Middle frontal gyrus (tissue), 1 donor: ENCODE results near the gene FBXW8.

ENCODE experiments used
- DNase-seq: peaks from one replicate; pipeline ENCODE4 v3.0.0-alpha.2; 2015; ENCODE audit warnings: low spot score; ENCODE audit errors: extremely low spot score

FBXW8 gene

GRCh38 chr12:117037289-117038022 lies 126.7 kb downstream of the FBXW8 start:
- DNase-seq, result no peak

GRCh38 chr12:117038023-117038680 lies 127.4 kb downstream of the FBXW8 start:
- DNase-seq, result no peak

GRCh38 chr12:117038919-117039318 lies 128.2 kb downstream of the FBXW8 start:
- DNase-seq, result no peak

- no peak for DNase-seq
Measured at GRCh38 chr12:117039891-117040309, 129.2 kb downstream of the FBXW8 start.

GRCh38 chr12:117040496-117040895 lies 129.7 kb downstream of the FBXW8 start:
- no peak for DNase-seq

- DNase-seq, result no peak
Measured at GRCh38 chr12:117041798-117042170, 131.0 kb downstream of the FBXW8 start.

- no peak for DNase-seq
Measured at GRCh38 chr12:117042171-117042842, 131.6 kb downstream of the FBXW8 start.

GRCh38 chr12:117042862-117043261 lies 132.1 kb downstream of the FBXW8 start:
- no peak for DNase-seq

GRCh38 chr12:117044311-117044710 lies 133.6 kb downstream of the FBXW8 start:
- DNase-seq, result no peak

GRCh38 chr12:117044790-117045159 lies 134.0 kb downstream of the FBXW8 start:
- DNase-seq, result no peak

- no peak for DNase-seq
Measured at GRCh38 chr12:117045160-117046010, 134.6 kb downstream of the FBXW8 start.

- DNase-seq, result no peak
Measured at GRCh38 chr12:117046011-117046369, 135.2 kb downstream of the FBXW8 start.

GRCh38 chr12:117046425-117046824 lies 135.7 kb downstream of the FBXW8 start:
- no peak for DNase-seq

- DNase-seq, result no peak
Measured at GRCh38 chr12:117046861-117047530, 136.2 kb downstream of the FBXW8 start.

GRCh38 chr12:117047810-117048584 lies 137.2 kb downstream of the FBXW8 start:
- DNase-seq, result no peak

GRCh38 chr12:117048585-117048904 lies 137.8 kb downstream of the FBXW8 start:
- DNase-seq, result no peak

- no peak for DNase-seq
Measured at GRCh38 chr12:117049295-117049694, 138.5 kb downstream of the FBXW8 start.

- DNase-seq, result no peak
Measured at GRCh38 chr12:117050060-117050459, 139.3 kb downstream of the FBXW8 start.

- no peak for DNase-seq
Measured at GRCh38 chr12:117051380-117051779, 140.6 kb downstream of the FBXW8 start.

GRCh38 chr12:117052386-117053049 lies 141.8 kb downstream of the FBXW8 start:
- no peak for DNase-seq
